Liver (tissue), 9 donors: Measurements from ENCODE around the gene CCND1. TPM values are rescaled to one million over a fixed set of nuclear protein-coding genes. Genes with fewer than 3 reads are reported as not detected.

ENCODE experiments used
- DNase-seq: peaks from one replicate; pipeline ENCODE4 v3.0.0-alpha.2; 2017; ENCODE audit warnings: low spot score
- H3K27ac ChIP-seq, 2 donors: one replicate each; pipeline ENCODE4 v1.7.0; 2013; ENCODE audit warnings: inconsistent platforms in 2 of 2, low read length in 2 of 2, control low read depth in 1 of 2, low read depth in 1 of 2, mild to moderate bottlenecking in 1 of 2
- H3K27me3 ChIP-seq, 4 donors: one replicate each; pipeline versions ENCODE4 v1.6.1 to v1.7.0; 2013; ENCODE audit warnings: low read length in 3 of 4, inconsistent platforms in 1 of 4, mild to moderate bottlenecking in 1 of 4, moderate library complexity in 1 of 4; ENCODE audit not compliant: control insufficient read depth in 4 of 4, insufficient read depth in 4 of 4
- H3K36me3 ChIP-seq, 4 donors: one replicate each; pipeline versions ENCODE4 v1.6.1 to v1.7.0; 2013; ENCODE audit warnings: low read length in 3 of 4, mild to moderate bottlenecking in 3 of 4, low read depth in 1 of 4, moderate library complexity in 1 of 4; ENCODE audit not compliant: control insufficient read depth in 4 of 4, insufficient read depth in 3 of 4
- H3K4me1 ChIP-seq, 4 donors: one replicate each; pipeline versions ENCODE4 v1.6.1 to v1.7.0; 2013; ENCODE audit warnings: low read length in 3 of 4, mild to moderate bottlenecking in 3 of 4, moderate library complexity in 1 of 4; ENCODE audit not compliant: control insufficient read depth in 4 of 4, insufficient read depth in 4 of 4
- H3K4me3 ChIP-seq, 3 donors: one replicate each; pipeline versions ENCODE4 v1.6.1 to v1.7.0; 2013; ENCODE audit warnings: low read length in 3 of 3, control low read depth in 1 of 3, low read depth in 1 of 3, mild to moderate bottlenecking in 1 of 3
- H3K9ac ChIP-seq, 2 donors: one replicate each; pipeline ENCODE4 v1.7.0; 2013; ENCODE audit warnings: low read length in 2 of 2, mild to moderate bottlenecking in 2 of 2, moderate library complexity in 2 of 2, control low read depth in 1 of 2, low read depth in 1 of 2
- H3K9me3 ChIP-seq, 4 donors: one replicate each; pipeline versions ENCODE4 v1.6.1 to v1.7.0; 2013; ENCODE audit warnings: low read length in 3 of 4; ENCODE audit not compliant: control insufficient read depth in 4 of 4
- EGR1 ChIP-seq, 2 donors: IDR thresholded peaks; 2 replicates each; pipeline ENCODE4 v1.6.1; 2016 to 2018; ENCODE audit warnings: antibody characterized with exemption in 2 of 2, low read depth in 2 of 2
- FOXA1 ChIP-seq: IDR thresholded peaks from 2 replicates; pipeline ENCODE4 v1.6.1; 2016; ENCODE audit warnings: antibody characterized with exemption
- FOXA2 ChIP-seq: IDR thresholded peaks from 2 replicates; pipeline ENCODE4 v1.6.1; 2016; ENCODE audit warnings: antibody characterized with exemption
- GABPA ChIP-seq, 2 donors: IDR thresholded peaks in 1 of 2; conservative IDR thresholded peaks in 1 of 2; 2 replicates each; pipeline ENCODE4 v1.6.1; 2016; ENCODE audit warnings: antibody characterized with exemption in 2 of 2, mild to moderate bottlenecking in 1 of 2, moderate library complexity in 1 of 2
- HNF4A ChIP-seq, 2 donors: conservative IDR thresholded peaks; 2 replicates each; pipeline ENCODE4 v1.6.1; 2016; ENCODE audit warnings: antibody characterized with exemption in 2 of 2, mild to moderate bottlenecking in 2 of 2
- HNF4G ChIP-seq: IDR thresholded peaks from 2 replicates; pipeline ENCODE4 v1.6.1; 2016; ENCODE audit warnings: antibody characterized with exemption
- JUND ChIP-seq, 2 donors: IDR thresholded peaks; 2 replicates each; pipeline ENCODE4 v1.6.1; 2016; ENCODE audit warnings: antibody characterized with exemption in 2 of 2
- MAX ChIP-seq: IDR thresholded peaks from 2 replicates; pipeline ENCODE4 v1.6.1; 2016; ENCODE audit warnings: antibody characterized with exemption
- NR2F2 ChIP-seq: IDR thresholded peaks from 2 replicates; pipeline ENCODE4 v1.6.1; 2016; ENCODE audit warnings: antibody characterized with exemption
- RAD21 ChIP-seq, 2 donors: IDR thresholded peaks; 2 replicates each; pipeline ENCODE4 v1.6.1; 2016; ENCODE audit warnings: antibody characterized with exemption in 2 of 2, mild to moderate bottlenecking in 2 of 2
- REST ChIP-seq: IDR thresholded peaks from 2 replicates; pipeline ENCODE4 v1.6.1; 2016; ENCODE audit warnings: antibody characterized with exemption, mild to moderate bottlenecking
- RXRA ChIP-seq, 2 donors: IDR thresholded peaks; 2 replicates each; pipeline ENCODE4 v1.6.1; 2017 to 2018; ENCODE audit warnings: antibody characterized with exemption in 2 of 2, mild to moderate bottlenecking in 1 of 2
- SP1 ChIP-seq: IDR thresholded peaks from 2 replicates; pipeline ENCODE4 v1.6.1; 2018; ENCODE audit warnings: antibody characterized with exemption, mild to moderate bottlenecking
- TAF1 ChIP-seq: conservative IDR thresholded peaks from 2 replicates; pipeline ENCODE4 v1.6.1; 2016; ENCODE audit warnings: antibody characterized with exemption, mild to moderate bottlenecking
- YY1 ChIP-seq: IDR thresholded peaks from 2 replicates; pipeline ENCODE4 v1.6.1; 2016; ENCODE audit warnings: antibody characterized with exemption, mild to moderate bottlenecking
- ZBTB33 ChIP-seq: IDR thresholded peaks from 2 replicates; pipeline ENCODE4 v1.6.1; 2016; ENCODE audit warnings: antibody characterized with exemption
- WGBS: extraction: QIAGEN DNeasy Blood & Tissue Kit; methylation state at CpG from one replicate; pipeline ENCODE4 v1.1.7; 2013; 5-methylcytosine and 5-hydroxymethylcytosine counted together
- polyA plus RNA-seq, 2 donors: library from polyadenylated mRNA; stranded (reverse) in 1 of 2; unstranded in 1 of 2; fragments of 200-250 nt in 1 of 2; fragments of >200 nt in 1 of 2; fragmentation: Nextera tagmentation in 1 of 2; extraction: Ambion mirVana in 1 of 2; gene quantifications; one replicate each; pipeline versions ENCODE4 v1.2.1 to v1.2.3, GENCODE V29; 2013 to 2015
- total RNA-seq, 2 donors: library from RNA; depleted of rRNA; stranded (reverse); fragments of >200 nt; gene quantifications; one replicate each; pipeline ENCODE4 v1.2.3, GENCODE V29; 2014
- TF ChIP-seq, protein P1 (sequence below): fragments of 150-350 bp; IDR thresholded peaks from 2 replicates; pipeline ENCODE4 v1.5.1; 2017; ENCODE audit warnings: improper control_type of control experiment, low read depth, low read length; ENCODE audit not compliant: missing input control
- TF ChIP-seq, protein P2 (sequence below): IDR thresholded peaks from 2 replicates; pipeline ENCODE4 v1.6.1; 2016; ENCODE audit warnings: antibody characterized with exemption
- donor health status: healthy.
- donor health status: healthy.
- donor health status: healthy.
- donor health status: healthy.
- donor health status: healthy.

The CCND1 gene
- total and polyA plus RNA-seq, 4 donors: 28.9 to 100 (median 53.3) TPM

DNA sequence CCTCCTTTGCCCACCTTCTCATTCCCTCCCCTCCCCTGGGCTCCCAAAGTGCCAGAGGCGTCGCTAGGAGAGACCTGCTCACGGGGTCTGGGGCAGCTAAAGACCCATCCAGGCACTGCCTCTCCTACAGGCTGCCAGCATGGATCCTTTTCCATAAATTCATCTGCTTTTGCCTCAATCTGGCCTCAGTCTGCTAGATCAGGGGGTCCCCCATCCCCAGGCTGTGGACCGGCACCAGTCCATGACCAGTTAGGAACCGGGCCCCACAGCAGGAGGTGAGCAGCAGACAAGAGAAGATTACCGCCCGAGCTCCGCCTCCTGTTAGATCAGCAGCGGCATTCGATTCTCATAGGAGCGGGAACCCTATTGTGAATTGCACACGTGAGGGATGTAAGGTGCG lies 21.9 kb downstream of the CCND1 start:
- no peaks in the 10 kb centered on the region for H3K27me3 ChIP-seq
- no peak for DNase-seq
- TF ChIP-seq FOXA1 (no peak), EGR1 (IDR thresholded peaks at IDR 0.05; ENCODE audit: low read depth in 2 of 2) (no peak), MAX (no peak), FOXA2 (no peak), HNF4A (conservative IDR thresholded peaks at IDR 0.05) (no peak), YY1 (no peak), RAD21 (IDR thresholded peaks at IDR 0.05) (no peak), NR2F2 (no peak), JUND (IDR thresholded peaks at IDR 0.05) (no peak), ZBTB33 (no peak), TAF1 (no peak), RXRA (IDR thresholded peaks at IDR 0.05) (no peak)
- TF ChIP-seq, protein P1, sequence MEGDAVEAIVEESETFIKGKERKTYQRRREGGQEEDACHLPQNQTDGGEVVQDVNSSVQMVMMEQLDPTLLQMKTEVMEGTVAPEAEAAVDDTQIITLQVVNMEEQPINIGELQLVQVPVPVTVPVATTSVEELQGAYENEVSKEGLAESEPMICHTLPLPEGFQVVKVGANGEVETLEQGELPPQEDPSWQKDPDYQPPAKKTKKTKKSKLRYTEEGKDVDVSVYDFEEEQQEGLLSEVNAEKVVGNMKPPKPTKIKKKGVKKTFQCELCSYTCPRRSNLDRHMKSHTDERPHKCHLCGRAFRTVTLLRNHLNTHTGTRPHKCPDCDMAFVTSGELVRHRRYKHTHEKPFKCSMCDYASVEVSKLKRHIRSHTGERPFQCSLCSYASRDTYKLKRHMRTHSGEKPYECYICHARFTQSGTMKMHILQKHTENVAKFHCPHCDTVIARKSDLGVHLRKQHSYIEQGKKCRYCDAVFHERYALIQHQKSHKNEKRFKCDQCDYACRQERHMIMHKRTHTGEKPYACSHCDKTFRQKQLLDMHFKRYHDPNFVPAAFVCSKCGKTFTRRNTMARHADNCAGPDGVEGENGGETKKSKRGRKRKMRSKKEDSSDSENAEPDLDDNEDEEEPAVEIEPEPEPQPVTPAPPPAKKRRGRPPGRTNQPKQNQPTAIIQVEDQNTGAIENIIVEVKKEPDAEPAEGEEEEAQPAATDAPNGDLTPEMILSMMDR: no peak
- TF ChIP-seq, protein P2, sequence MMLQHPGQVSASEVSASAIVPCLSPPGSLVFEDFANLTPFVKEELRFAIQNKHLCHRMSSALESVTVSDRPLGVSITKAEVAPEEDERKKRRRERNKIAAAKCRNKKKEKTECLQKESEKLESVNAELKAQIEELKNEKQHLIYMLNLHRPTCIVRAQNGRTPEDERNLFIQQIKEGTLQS: no peak
- no peak overlapping the region for H3K4me3 ChIP-seq
- no peak overlapping the region for H3K27ac ChIP-seq
- H3K36me3 ChIP-seq: peaks cover 0 to 15% (median 0%) of the 10 kb centered on the region in 4 donors
- 96% methylated on average over 13 of the region's 13 CpGs for WGBS
- peaks cover 0 to 3% (median 0%) of the 10 kb centered on the region in 4 donors for H3K4me1 ChIP-seq
- no peaks in the 10 kb centered on the region for H3K9me3 ChIP-seq
- no peak overlapping the region for H3K9ac ChIP-seq

DNA sequence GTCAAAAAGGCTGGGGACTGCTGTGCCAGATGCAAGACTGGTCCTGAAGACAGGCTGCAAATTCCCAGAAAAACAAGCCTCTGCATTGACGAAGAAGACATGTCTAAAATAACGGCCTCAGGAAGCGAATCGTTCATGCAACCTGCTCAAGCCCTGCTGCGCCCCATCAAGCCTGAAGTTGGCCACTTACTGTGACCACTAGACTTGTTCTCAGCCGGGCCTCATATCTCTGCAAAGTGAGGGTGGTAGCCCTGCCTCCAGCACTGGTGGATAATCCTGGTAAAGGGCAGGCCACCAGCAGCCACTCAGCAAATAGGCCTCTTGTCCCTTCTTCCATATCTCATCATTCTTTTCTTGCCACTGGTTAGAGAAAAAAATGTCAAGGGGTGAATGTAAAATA lies 22.4 kb downstream of the CCND1 start:
- TF ChIP-seq HNF4A (conservative IDR thresholded peaks at IDR 0.05) (no peak), RAD21 (IDR thresholded peaks at IDR 0.05) (no peak), FOXA2 (no peak), NR2F2 (no peak), JUND (IDR thresholded peaks at IDR 0.05) (no peak), RXRA (IDR thresholded peaks at IDR 0.05) (no peak), GABPA (IDR thresholded peaks at IDR 0.05 in 1 of 2, conservative IDR thresholded peaks at IDR 0.05 in 1 of 2) (no peak), HNF4G (no peak), REST (no peak), SP1 (no peak), EGR1 (IDR thresholded peaks at IDR 0.05; ENCODE audit: low read depth in 2 of 2) (no peak)
- TF ChIP-seq, protein P2: no peak
- TF ChIP-seq, protein P1: no peak
- DNase-seq: no peak
- H3K27ac ChIP-seq: no peak overlapping the region
- 95% methylated on average over 6 of the region's 6 CpGs for WGBS
- H3K9me3 ChIP-seq: no peaks in the 10 kb centered on the region
- H3K4me3 ChIP-seq: no peak overlapping the region
- peaks cover 0 to 6% (median under 1%) of the 10 kb centered on the region in 4 donors for H3K4me1 ChIP-seq
- peaks cover 0 to 15% (median 0%) of the 10 kb centered on the region in 4 donors for H3K36me3 ChIP-seq
- H3K9ac ChIP-seq: no peak overlapping the region
- no peaks in the 10 kb centered on the region for H3K27me3 ChIP-seq
